NK-92 (cell line): ENCODE measurements around the gene DNAAF5.
"Not testable (repeated sequence)": the region's sequence is repeated elsewhere in the genome, so short reads cannot be mapped to it uniquely, and the experiment has no call there.

Experiments
- DNase-seq: peaks from one replicate; lab custom pipeline; 2025; ENCODE audit not compliant: unreplicated experiment; lab: John Stamatoyannopoulos, UW

The DNAAF5 gene

DNA sequence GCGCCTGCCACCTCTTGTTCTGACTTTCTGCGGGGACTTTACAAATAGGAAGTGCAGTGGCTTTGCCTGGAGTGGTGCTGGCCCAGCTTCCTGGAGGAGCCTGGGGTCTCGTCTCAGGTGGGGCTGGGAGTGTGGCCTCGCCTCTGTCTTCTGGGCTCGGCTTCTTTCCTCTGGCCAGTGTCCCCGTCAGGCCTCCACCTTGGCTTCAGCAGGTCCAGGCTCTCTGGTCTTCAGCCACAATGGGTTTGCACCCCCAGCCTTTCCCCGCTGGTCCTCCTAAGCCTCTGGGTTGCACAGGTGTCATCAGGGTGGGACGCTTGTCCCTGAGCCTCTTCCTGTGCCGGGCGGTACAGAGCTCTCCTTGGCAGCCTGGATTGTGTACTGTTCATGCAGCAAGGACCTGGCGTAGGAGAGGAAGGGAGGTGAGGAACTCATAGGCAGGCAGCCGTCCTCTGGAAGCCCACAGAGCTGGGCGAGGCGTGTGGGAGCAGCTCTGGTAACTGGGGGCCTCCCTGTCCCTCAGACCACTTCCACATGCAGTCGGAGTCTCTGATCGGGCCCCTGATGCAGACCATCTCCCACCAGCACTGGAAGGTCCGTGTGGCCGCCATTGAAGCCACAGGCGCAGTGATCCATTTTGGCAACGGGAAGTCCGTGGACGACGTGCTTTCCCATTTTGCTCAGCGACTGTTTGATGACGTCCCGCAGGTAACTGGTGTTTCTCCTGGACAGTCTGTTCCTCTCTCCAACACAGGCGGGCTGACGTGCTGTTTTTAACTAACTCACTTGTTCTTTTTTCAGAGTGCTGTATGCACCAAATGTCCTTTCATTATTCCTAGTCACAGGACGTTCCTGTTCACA lies 2.9 kb downstream of the DNAAF5 start:
- DNase-seq: no peak

DNA sequence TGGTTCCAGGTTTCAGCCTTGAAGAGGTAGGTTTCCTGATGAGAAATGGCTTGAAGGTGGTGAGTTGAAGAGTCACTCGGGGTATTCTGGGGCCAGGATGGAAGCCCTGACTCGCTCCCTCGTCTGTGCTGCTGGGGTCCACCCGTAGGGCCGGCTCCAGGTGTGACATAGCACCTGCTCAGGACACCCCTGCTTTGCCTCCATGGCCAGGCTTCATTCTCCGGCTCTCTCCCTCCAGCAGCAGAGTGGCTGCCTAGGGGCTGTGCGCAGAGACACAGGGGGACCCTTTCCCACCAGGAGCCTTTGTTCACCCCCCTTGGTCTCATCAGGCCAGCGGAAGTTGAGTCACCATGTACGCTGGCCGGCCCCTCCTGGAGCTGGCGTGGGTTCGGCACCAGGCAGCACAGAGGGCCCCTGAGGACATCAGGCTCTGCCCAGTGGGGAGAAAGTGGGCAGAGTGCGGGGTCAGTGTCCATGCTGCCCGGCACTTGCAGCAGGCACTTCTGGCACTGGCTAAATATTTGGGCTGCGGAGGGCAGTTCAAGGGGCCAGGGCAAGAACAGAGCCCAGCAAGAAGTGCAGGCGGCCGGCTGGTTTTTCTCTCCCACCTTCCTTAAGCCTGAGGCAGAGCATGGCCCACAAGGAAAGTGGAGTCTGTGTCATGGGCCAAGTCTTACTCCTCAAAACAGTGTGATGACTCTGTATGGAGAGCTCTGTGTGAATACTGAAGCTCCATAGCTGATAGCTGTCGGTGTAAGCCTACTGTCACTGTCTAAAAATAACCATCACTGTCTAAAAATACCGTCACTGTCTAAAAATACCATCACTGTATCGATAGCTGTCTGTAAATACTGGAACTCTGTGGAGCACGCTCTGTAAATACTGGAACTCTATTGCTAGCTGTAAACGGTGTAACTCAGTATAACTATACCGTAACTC lies 4.3 kb downstream of the DNAAF5 start:
- DNase-seq: no peak

DNA sequence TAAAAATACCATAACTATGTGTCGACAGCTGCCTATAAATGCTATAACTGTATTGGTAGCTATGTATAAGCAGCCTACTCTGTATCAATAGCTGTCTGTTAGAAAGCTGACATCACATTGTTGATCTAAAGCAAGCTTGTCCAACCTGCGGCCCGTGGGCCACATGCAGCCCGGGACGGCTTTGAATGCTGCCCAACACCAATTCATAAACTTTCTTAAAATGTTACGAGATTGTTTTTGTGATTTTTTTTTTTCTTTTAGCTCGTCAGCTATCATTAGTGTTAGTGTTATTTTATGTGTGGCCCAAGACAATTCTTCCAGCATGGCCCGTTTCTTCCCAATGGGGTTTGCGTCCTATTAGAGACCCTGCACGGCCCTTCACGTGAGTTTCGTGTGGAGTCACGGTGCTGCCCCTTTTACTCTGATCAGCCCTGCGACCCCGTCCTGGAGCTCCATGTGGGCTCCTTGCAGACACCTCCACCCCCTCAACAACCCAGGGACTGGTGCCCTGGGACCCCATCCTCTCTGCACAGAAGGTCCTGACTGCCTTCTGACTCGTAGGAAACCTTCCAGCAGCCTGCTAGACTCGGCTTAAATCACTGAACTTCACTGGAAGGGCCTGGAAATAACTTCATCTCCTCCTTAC lies 5.1 kb downstream of the DNAAF5 start:
- no peak for DNase-seq

- no peak for DNase-seq
These were observed 5.6 kb downstream of the DNAAF5 start for GRCh38 chr7:732094-732541.

DNA sequence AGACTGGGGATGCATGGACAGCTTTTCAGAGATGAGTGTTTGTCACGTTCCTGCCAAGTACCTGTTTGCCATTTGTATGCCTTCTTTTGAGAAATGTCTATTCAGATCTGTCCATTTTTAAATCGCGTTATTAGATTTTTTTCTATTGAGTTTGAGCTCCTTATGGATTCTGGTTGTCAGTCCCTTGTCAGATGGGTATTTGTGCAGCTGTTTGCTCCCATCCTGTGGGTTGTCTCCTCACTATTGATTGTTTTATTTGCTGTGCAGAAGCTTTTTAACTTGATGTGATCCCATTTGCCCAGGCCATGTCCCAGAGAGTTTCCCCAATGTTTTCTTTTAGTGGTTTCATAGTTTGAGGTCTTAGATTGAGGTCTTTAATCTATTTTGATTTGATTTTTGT lies 6.1 kb downstream of the DNAAF5 start:
- DNase-seq: no peak

GRCh38 chr7:734214-734613 lies 7.7 kb downstream of the DNAAF5 start:
- no peak for DNase-seq

- DNase-seq: no peak
These were observed 8.3 kb downstream of the DNAAF5 start for GRCh38 chr7:734808-735207.

GRCh38 chr7:738241-738640 lies 11.7 kb downstream of the DNAAF5 start:
- DNase-seq: no peak

GRCh38 chr7:738723-739454 lies 12.4 kb downstream of the DNAAF5 start:
- no peak for DNase-seq

- DNase-seq: no peak
These were observed 13.0 kb downstream of the DNAAF5 start for GRCh38 chr7:739455-739982.

DNA sequence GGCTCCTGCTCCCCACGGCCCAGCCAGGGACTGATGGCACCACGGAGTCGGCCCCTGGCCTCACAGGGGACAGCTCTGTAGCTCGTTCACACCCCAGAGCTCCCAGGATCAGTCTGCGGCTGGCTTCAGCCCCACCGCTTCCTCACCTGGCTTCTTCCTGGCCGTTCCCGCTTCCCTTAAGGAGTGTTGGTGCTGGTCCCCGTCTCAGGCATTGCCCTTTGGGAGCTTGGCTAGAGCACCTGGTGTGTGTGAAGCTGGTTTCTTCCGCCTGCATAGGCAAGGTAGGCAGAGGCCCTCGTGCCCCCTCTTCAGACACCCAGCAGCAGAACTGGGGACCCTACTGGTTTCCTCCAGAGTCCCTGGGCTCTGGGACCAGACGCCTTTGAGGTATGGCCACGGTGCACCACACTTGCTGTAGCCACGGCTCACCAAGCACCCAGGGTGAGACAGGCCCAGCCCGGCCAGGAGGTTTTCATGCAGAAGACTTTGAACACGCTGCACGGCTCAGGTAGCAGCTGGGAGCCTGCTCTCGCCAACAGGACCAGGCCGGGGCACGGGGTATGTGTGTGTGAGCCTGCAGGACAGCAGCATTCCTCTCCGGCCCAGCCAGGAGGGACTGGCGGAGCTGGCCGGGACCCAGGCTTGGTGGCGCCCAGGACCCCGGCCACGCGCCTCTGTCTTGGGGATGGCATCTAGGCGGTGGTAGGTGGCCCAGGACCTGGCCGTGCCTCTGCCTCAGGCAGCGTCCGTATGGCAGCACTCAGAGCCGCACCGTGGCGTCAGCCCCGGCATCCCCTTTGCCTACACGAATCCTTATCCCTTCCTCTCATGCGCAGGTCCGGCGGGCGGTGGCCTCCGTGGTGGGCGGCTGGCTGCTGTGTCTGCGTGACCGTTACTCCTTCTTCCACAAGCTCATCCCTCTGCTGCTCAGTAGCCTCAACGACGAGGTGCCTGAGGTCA lies 13.8 kb downstream of the DNAAF5 start:
- no peak for DNase-seq

DNA sequence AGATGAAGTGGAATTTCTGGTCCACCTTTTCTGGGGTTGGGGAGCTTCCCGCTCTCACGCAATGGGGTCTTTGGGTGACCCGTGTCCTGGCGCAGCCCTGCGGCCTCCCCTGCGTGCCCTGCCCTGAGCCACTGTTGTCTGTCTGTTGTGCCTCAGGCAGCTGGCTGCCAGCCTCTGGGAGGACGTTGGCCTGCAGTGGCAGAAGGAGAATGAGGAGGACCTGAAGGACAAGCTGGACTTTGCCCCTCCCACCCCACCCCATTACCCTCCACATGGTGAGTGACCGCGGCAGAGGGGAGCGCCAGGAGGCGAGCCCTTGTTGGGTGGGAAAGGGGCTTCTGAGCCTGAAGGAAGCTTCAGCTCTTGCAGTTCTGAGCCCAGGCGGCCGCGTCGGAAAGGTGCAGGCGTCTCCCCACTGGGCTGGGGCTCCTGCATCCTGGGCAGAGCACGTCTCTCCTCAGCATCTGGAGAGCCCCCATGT lies 14.7 kb downstream of the DNAAF5 start:
- no peak for DNase-seq

DNA sequence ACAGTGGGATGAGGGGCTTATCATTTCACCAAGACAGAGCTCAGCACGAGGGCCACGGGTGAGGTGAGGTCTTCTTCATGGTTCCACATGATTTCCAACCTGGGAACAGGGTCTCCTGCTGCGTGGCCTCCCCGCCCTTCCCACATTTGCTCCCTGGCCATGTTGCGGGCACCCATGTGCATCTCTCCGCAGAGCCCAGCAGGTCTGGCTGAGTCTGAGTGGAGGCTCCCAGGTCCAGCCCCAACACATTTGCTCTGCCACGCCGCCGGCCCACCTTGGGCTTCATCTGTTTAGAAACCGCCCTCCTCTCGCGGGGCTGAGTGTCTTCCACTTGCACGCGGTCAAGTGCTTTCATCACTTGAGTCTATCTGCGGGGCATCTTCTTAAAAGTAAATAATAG lies 15.4 kb downstream of the DNAAF5 start:
- DNase-seq: no peak

GRCh38 chr7:742791-743190 lies 16.3 kb downstream of the DNAAF5 start:
- DNase-seq: no peak

GRCh38 chr7:743341-744127 lies 17.0 kb downstream of the DNAAF5 start:
- DNase-seq: not testable (repeated sequence)

- not testable (repeated sequence) for DNase-seq
These were observed 17.6 kb downstream of the DNAAF5 start for GRCh38 chr7:744128-744520.

- DNase-seq: no peak
These were observed 18.4 kb downstream of the DNAAF5 start for GRCh38 chr7:744854-745430.
